Psoas muscle (tissue), 8 donors: ENCODE measurements around the gene KCNMA1. TPM values are rescaled to one million over a fixed set of nuclear protein-coding genes. Genes with fewer than 3 reads are reported as not detected.
A peak's percentile ranks its signal among the peaks of the same experiment; 100 is the strongest.

ENCODE experiments used
- ATAC-seq, 4 donors: fragments of 200-7000 bp; cut with Tn5 transposase; one replicate each; pipeline ENCODE4 v1.9.1; 2020; ENCODE audit warnings: moderate library complexity in 3 of 4, mild to moderate bottlenecking in 2 of 4
- DNase-seq, 2 donors: peaks; one replicate each; pipeline ENCODE4 v3.0.0-alpha.2; 2020
- H3K27ac ChIP-seq: fragments of 200-600 bp; one replicate; pipeline ENCODE4 v1.8.0; 2022
- H3K27me3 ChIP-seq, 3 donors: fragments of 200-600 bp in 1 of 3; one replicate each; pipeline versions ENCODE4 v1.6.1 to v1.8.0; 2013 to 2022; ENCODE audit warnings: low read length in 2 of 3, mild to moderate bottlenecking in 2 of 3, moderate library complexity in 1 of 3; ENCODE audit not compliant: insufficient read depth in 3 of 3
- H3K36me3 ChIP-seq, 2 donors: fragments of 200-600 bp in 1 of 2; one replicate each; pipeline versions ENCODE4 v1.6.1 to v1.8.0; 2013 to 2022; ENCODE audit warnings: low read depth in 1 of 2, mild to moderate bottlenecking in 1 of 2, moderate library complexity in 1 of 2; ENCODE audit not compliant: insufficient read depth in 1 of 2
- H3K4me1 ChIP-seq: fragments of 200-600 bp; one replicate; pipeline ENCODE4 v1.8.0; 2022
- H3K4me3 ChIP-seq: fragments of 200-600 bp; one replicate; pipeline ENCODE4 v1.8.0; 2022; ENCODE audit warnings: mild to moderate bottlenecking
- H3K9me3 ChIP-seq: fragments of 200-600 bp; one replicate; pipeline ENCODE4 v1.8.0; 2022
- CTCF ChIP-seq: fragments of 200-600 bp; IDR thresholded peaks from one replicate; pipeline ENCODE4 v1.8.0; 2022; ENCODE audit warnings: antibody characterized with exemption
- WGBS, 3 donors: extraction: QIAGEN DNeasy Blood & Tissue Kit; methylation state at CpG; one replicate each; pipeline versions ENCODE4 v1.1.6 to v1.1.7; 2013; 5-methylcytosine and 5-hydroxymethylcytosine counted together
- intact Hi-C, 2 donors: fragments of 100-400 bp; cut with DNase I; formaldehyde crosslinking; loops; one replicate each; pipeline versions ENCODE4 v1.11.0 to v1.14.2; 2022
- polyA plus RNA-seq, 3 donors: library from polyadenylated mRNA; stranded (reverse); fragments of 200-250 nt; gene quantifications; one replicate each; pipeline ENCODE4 v1.2.3, GENCODE V29; 2013
- total RNA-seq, 4 donors: library from RNA; stranded (reverse); fragmentation: NEBNext Ultra II Directional in 2 of 4; extraction: Animal tissue kit (Norgen Biotek cat#: 25700) in 2 of 4; gene quantifications; one replicate each; pipeline versions ENCODE4 v1.2.1 to v1.2.4, GENCODE V29; 2021 to 2023
- donor health status: healthy with polysubstance abuse.
- donor health status: DM: no; HTN: no; CAD: no; lungs with moderate emphysema.
- donor health status: Bipolar disorder and iron deficiency.
- donor health status: healthy.
- donor health status: DM: yes; HTN: yes; CAD: no.
- donor health status: DM: no; HTN: no; CAD: no.
- donor health status: DM: no; HTN: no; CAD: no.
- donor health status: DM: yes; HTN: yes; CAD: no.

Gene KCNMA1
- total and polyA plus RNA-seq, 7 donors: 7.9 to 53.0 (median 41.9) TPM

GRCh38 chr10:77304192-77304591 lies 333.4 kb downstream of the KCNMA1 start:
- DNase-seq (no peak), ATAC-seq (no peak)
- intact Hi-C loops: no loop called here
- 74 to 88% (median 85%) methylated on average over 3 of the region's 3 CpGs for WGBS, 3 donors
- Histone ChIP-seq H3K4me1 (no peaks in the 10 kb centered on the region), H3K27me3 (peaks cover 0 to 1% (median 0%) of the 10 kb centered on the region in 3 donors), H3K36me3 (no peaks in the 10 kb centered on the region), H3K9me3 (no peaks in the 10 kb centered on the region), H3K4me3 (no peak overlapping the region), H3K27ac (no peak overlapping the region)
- no peak for TF ChIP-seq CTCF

DNA sequence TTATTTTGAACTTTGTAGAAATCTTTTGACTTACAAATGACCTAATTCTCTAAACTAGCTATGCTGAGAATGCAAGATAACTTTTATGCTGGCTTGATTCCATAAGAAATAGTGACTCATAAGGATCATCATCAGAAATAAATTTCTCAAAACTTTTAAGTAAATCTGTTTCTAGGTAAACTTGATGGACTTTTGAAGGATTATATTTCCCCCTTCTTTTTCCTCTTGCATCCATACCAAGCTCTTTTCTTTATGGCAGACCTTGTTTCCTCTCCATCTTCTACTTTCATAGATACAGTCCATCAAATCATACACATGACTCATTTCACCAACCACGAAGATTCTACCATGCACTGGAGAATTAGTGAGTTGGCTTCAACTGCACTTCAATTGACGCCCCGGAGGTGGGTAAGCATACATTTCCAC lies 336.3 kb downstream of the KCNMA1 start:
- Histone ChIP-seq H3K27me3 (peaks cover 0 to 1% (median 0%) of the 10 kb centered on the region in 3 donors), H3K27ac (no peak overlapping the region), H3K4me1 (no peaks in the 10 kb centered on the region), H3K9me3 (no peaks in the 10 kb centered on the region), H3K36me3 (no peaks in the 10 kb centered on the region), H3K4me3 (no peak overlapping the region)
- TF ChIP-seq CTCF: no peak
- intact Hi-C loops: no loop called here
- ATAC-seq (no peak), DNase-seq (no peak)
- WGBS, 3 donors: 73 to 90% (median 82%) methylated on average over 3 of the region's 3 CpGs

DNA sequence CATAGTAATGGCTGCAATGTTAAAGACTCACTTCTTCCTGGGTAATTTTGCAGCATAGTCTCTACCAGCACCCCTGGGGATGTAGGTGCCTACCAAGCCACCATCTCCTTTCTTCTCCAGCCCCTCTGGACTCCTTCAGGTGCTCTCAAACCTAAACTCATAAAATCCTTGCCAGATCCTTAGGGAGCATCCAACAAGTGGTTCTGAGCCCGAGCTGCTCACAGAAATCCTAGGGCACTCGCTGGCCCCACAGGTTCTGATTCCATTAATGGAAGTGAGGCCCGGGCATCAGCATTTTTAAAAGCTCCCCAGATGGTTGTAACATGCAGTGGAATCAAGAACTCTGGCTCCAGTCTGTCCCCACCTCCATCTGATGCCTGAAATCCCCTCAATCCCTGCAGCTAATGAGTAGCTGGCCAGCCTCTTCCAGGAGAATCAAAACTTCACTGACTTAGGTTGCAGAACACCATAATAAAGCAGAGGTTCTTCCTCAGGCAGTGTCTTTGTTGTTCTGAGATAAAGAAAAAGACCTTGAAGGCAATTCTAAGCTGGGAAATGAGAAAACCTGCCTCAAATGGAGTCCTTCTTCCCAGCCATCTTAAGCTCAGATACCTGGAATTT lies 336.8 kb downstream of the KCNMA1 start:
- WGBS, 3 donors: 68 to 77% (median 75%) methylated on average over 3 of the region's 3 CpGs
- H3K27ac ChIP-seq: no peak overlapping the region
- H3K27me3 ChIP-seq: no peaks in the 10 kb centered on the region
- H3K9me3 ChIP-seq: no peaks in the 10 kb centered on the region
- H3K36me3 ChIP-seq: no peaks in the 10 kb centered on the region
- intact Hi-C loops: no loop called here
- no peak for ATAC-seq
- DNase-seq: no peak
- no peak overlapping the region for H3K4me3 ChIP-seq
- H3K4me1 ChIP-seq: no peaks in the 10 kb centered on the region
- TF ChIP-seq CTCF: no peak

GRCh38 chr10:77299320-77299719 lies 338.3 kb downstream of the KCNMA1 start:
- no peak overlapping the region for H3K27ac ChIP-seq
- no peak overlapping the region for H3K4me3 ChIP-seq
- H3K4me1 ChIP-seq: no peaks in the 10 kb centered on the region
- no peaks in the 10 kb centered on the region for H3K27me3 ChIP-seq
- no peak for TF ChIP-seq CTCF
- no peaks in the 10 kb centered on the region for H3K36me3 ChIP-seq
- intact Hi-C loops: no loop called here
- DNase-seq (peak; percentile 55 to 65), ATAC-seq (no peak)
- WGBS, 3 donors: 58 to 71% (median 60%) methylated on average over 7 of the region's 7 CpGs
- H3K9me3 ChIP-seq: no peaks in the 10 kb centered on the region

GRCh38 chr10:77297393-77297739 lies 340.2 kb downstream of the KCNMA1 start:
- WGBS, 3 donors: 41 to 58% (median 46%) methylated on average over 5 of the region's 5 CpGs

More at GRCh38 chr10:77297393-77297739, 340.2 kb downstream of the KCNMA1 start:
- DNase-seq (no peak), ATAC-seq (peak in 2 of 4 donors; percentile 52 to 55)
- TF ChIP-seq CTCF: no peak
- Histone ChIP-seq H3K27me3 (no peaks in the 10 kb centered on the region), H3K4me1 (no peaks in the 10 kb centered on the region), H3K36me3 (no peaks in the 10 kb centered on the region), H3K4me3 (no peak overlapping the region), H3K9me3 (no peaks in the 10 kb centered on the region), H3K27ac (no peak overlapping the region)
- intact Hi-C loops: no loop called here
